B cell (primary cell): ENCODE measurements around the gene ELOVL3. TPM values are rescaled to one million over a fixed set of nuclear protein-coding genes. Genes with fewer than 3 reads are reported as not detected.

Experiments used
- ATAC-seq: fragments of 200-7000 bp; cut with Tn5 transposase; one replicate; pipeline ENCODE4 v1.10.0; 2021; ENCODE audit warnings: low read depth, mild to moderate bottlenecking, moderate number of reproducible peaks, moderate library complexity
- CTCF ChIA-PET: fragments of 350-600 bp; sonication (Branson Sonifier 250); formaldehyde crosslinking; loops from one replicate; lab custom pipeline; 2021; ENCODE audit warnings: antibody characterized with exemption, inconsistent platforms; lab: Charles Lee
- POLR2A ChIA-PET: fragments of 350-600 bp; sonication (Branson Sonifier 250); formaldehyde crosslinking; loops from one replicate; lab custom pipeline; 2021; ENCODE audit warnings: antibody characterized with exemption; lab: Charles Lee
- DNase-seq: peaks from one replicate; pipeline ENCODE4 v3.0.0; 2013
- H2AFZ ChIP-seq: 2 replicates; pipeline ENCODE4 v1.6.1; 2012; ENCODE audit warnings: mild to moderate bottlenecking, low read depth, low read length; ENCODE audit not compliant: insufficient read depth, poor library complexity, severe bottlenecking
- H3K27ac ChIP-seq, 2 donors: 1 replicate in 1 of 2; 2 replicates in 1 of 2; pipeline ENCODE4 v1.5.1; 2012 to 2013; ENCODE audit warnings: low read length in 2 of 2, mild to moderate bottlenecking in 2 of 2, moderate library complexity in 1 of 2
- H3K27me3 ChIP-seq, 4 experiments: fragments of 200-600 bp in 1 of 4; sonication (generic) in 1 of 4; replicated peaks in 1 of 4; 1 replicate in 2 of 4; 2 replicates in 2 of 4; pipeline versions ENCODE4 v1.6.1 to v1.7.0; 2013 to 2016; ENCODE audit warnings: low read length in 3 of 4, mild to moderate bottlenecking in 2 of 4, mixed read lengths in 1 of 4, moderate library complexity in 1 of 4; ENCODE audit not compliant: insufficient read depth in 4 of 4, control insufficient read depth in 3 of 4; ENCODE audit errors: control extremely low read depth in 1 of 4
- H3K36me3 ChIP-seq, 2 experiments: replicated peaks in 1 of 2; 1 replicate in 1 of 2; 2 replicates in 1 of 2; pipeline versions ENCODE4 v1.6.1 to v1.7.1; 2013; ENCODE audit warnings: low read length in 1 of 2; ENCODE audit not compliant: insufficient read depth in 2 of 2, control insufficient read depth in 1 of 2; ENCODE audit errors: control extremely low read depth in 1 of 2, extremely low read depth in 1 of 2
- H3K4me1 ChIP-seq, 2 donors: fragments of 200-600 bp in 1 of 2; sonication (generic) in 1 of 2; 1 replicate in 1 of 2; 2 replicates in 1 of 2; pipeline versions ENCODE4 v1.5.1 to v1.6.1; 2013 to 2017; ENCODE audit warnings: low read length in 2 of 2; ENCODE audit not compliant: control insufficient read depth in 2 of 2, insufficient read depth in 2 of 2
- H3K4me2 ChIP-seq: replicated peaks from 2 replicates; pipeline ENCODE3; 2012; ENCODE audit warnings: mild to moderate bottlenecking, low read depth, low read length; ENCODE audit not compliant: poor library complexity, severe bottlenecking
- H3K4me3 ChIP-seq, 5 experiments: fragments of 200-600 bp in 1 of 5; sonication (generic) in 1 of 5; 1 replicate in 3 of 5; 2 replicates in 2 of 5; pipeline versions ENCODE4 v1.5.1 to v1.7.0; 2011 to 2016; ENCODE audit warnings: low read length in 4 of 5, mild to moderate bottlenecking in 4 of 5, low read depth in 2 of 5, control low read depth in 1 of 5, moderate library complexity in 1 of 5; ENCODE audit not compliant: insufficient read depth in 1 of 5; ENCODE audit errors: control extremely low read depth in 1 of 5, extremely low read depth in 1 of 5
- H3K79me2 ChIP-seq: fragments of 200-600 bp; sonication (generic); one replicate; pipeline ENCODE4 v1.6.0; 2016; ENCODE audit warnings: low read length; ENCODE audit not compliant: control insufficient read depth, insufficient read depth
- H3K9ac ChIP-seq: fragments of 200-600 bp; sonication (generic); 2 replicates; pipeline ENCODE4 v1.6.1; 2017; ENCODE audit warnings: mild to moderate bottlenecking, low read length, moderate library complexity
- H3K9me3 ChIP-seq, 3 donors: one replicate each; pipeline versions ENCODE4 v1.6.1 to v1.7.1; 2013; ENCODE audit warnings: low read length in 2 of 3; ENCODE audit not compliant: control insufficient read depth in 2 of 3, insufficient read depth in 1 of 3; ENCODE audit errors: control extremely low read depth in 1 of 3
- H4K20me1 ChIP-seq: 2 replicates; pipeline ENCODE4 v1.6.0; 2012; ENCODE audit warnings: mild to moderate bottlenecking, low read length; ENCODE audit not compliant: insufficient read depth, control insufficient read depth, poor library complexity, severe bottlenecking
- H3K27ac Mint-ChIP-seq: one replicate; pipeline ENCODE4 v1.8.0; 2021; ENCODE audit warnings: mixed read lengths
- H3K27me3 Mint-ChIP-seq: one replicate; pipeline ENCODE4 v1.8.0; 2021; ENCODE audit warnings: mixed read lengths
- H3K4me1 Mint-ChIP-seq: one replicate; pipeline ENCODE4 v1.8.0; 2021; ENCODE audit warnings: mixed read lengths
- H3K4me3 Mint-ChIP-seq: one replicate; pipeline ENCODE4 v1.8.0; 2021; ENCODE audit warnings: mixed read lengths
- H3K9me3 Mint-ChIP-seq: one replicate; pipeline ENCODE4 v1.8.0; 2022; ENCODE audit warnings: mixed read lengths; ENCODE audit not compliant: insufficient read depth
- CTCF ChIP-seq: fragments of 200-600 bp; IDR thresholded peaks from one replicate; pipeline ENCODE4 v1.8.0; 2022; ENCODE audit warnings: antibody characterized with exemption, mild to moderate bottlenecking
- EZH2 ChIP-seq: IDR thresholded peaks from 2 replicates; pipeline ENCODE4 v1.6.1; 2012; ENCODE audit warnings: borderline replicate concordance, low read depth, mild to moderate bottlenecking, moderate library complexity, low read length; ENCODE audit not compliant: insufficient read depth, poor library complexity, severe bottlenecking
- WGBS: methylation state at CpG from one replicate; pipeline ENCODE4 v1.1.5; 2013; ENCODE audit warnings: missing lambda C conversion rate; ENCODE audit not compliant: insufficient coverage; 5-methylcytosine and 5-hydroxymethylcytosine counted together
- intact Hi-C: fragments of 100-400 bp; cut with micrococcal nuclease; formaldehyde crosslinking; loops from one replicate; pipeline ENCODE4 v1.10.0; 2022
- polyA plus RNA-seq: library from polyadenylated mRNA; depleted of rRNA; stranded (reverse); fragments of >200 nt; gene quantifications from 2 replicates; pipeline ENCODE4 v1.2.3, GENCODE V29; 2012
- total RNA-seq, 2 donors: library from RNA; stranded (reverse); fragments of 120-200 nt in 1 of 2; gene quantifications; 1 replicate in 1 of 2; 2 replicates in 1 of 2; pipeline versions ENCODE4 v1.2.3 to v1.2.4, GENCODE V29; 2013 to 2022

The ELOVL3 gene
- total and polyA plus RNA-seq, 2 donors (not counting 1 experiment from before 2014, with no cell fraction given) = not detected

GRCh38 chr10:102185811-102186527, 40.1 kb upstream of the ELOVL3 start:
- Mint-ChIP-seq H3K27ac (no peak overlapping the region), H3K27me3 (peaks cover 2% of the 10 kb centered on the region), H3K9me3 (no peaks in the 10 kb centered on the region), H3K4me1 (peaks cover 9% of the 10 kb centered on the region), H3K4me3 (no peak overlapping the region)
- intact Hi-C loops = no loop called here
- TF ChIP-seq EZH2 = no peak
- no peak for TF ChIP-seq CTCF
- no peak overlapping the region for H3K4me3 ChIP-seq
- no peak overlapping the region for H3K27ac ChIP-seq
- peaks cover 0 to 7% of the 10 kb centered on the region in 2 donors for H3K4me1 ChIP-seq
- no peak overlapping the region for H3K4me2 ChIP-seq
- ChIA-PET CTCF (interaction anchor here (1.0 to 2.5 kb wide), 3 partner anchors 14 to 166 kb away, joined by 3 to 10 read pairs (median 3); no protein-coding TSS in a partner anchor), POLR2A (interaction anchor here (0.7 kb wide), 1 partner anchor 42 kb away, joined by 8 read pairs; no protein-coding TSS in a partner anchor)
- no peak overlapping the region for H3K9ac ChIP-seq
- H3K27me3 ChIP-seq = no peaks in the 10 kb centered on the region
- WGBS = 67% methylated on average over 8 of the region's 15 CpGs
- no peaks in the 10 kb centered on the region for H3K79me2 ChIP-seq
- peak; percentile 39 for ATAC-seq
- peaks cover 0 to 9% (median 2%) of the 10 kb centered on the region in 3 donors for H3K9me3 ChIP-seq
- H2AFZ ChIP-seq = no peak overlapping the region
- H3K36me3 ChIP-seq = no peaks in the 10 kb centered on the region
- H4K20me1 ChIP-seq = no peaks in the 10 kb centered on the region
- peak; percentile 40 for DNase-seq

- Histone ChIP-seq H3K27me3 (no peaks in the 10 kb centered on the region), H2AFZ (no peak overlapping the region), H3K79me2 (no peaks in the 10 kb centered on the region), H3K9ac (no peak overlapping the region), H3K27ac (no peak overlapping the region), H3K4me2 (no peak overlapping the region), H3K36me3 (no peaks in the 10 kb centered on the region), H3K4me3 (no peak overlapping the region), H4K20me1 (no peaks in the 10 kb centered on the region), H3K4me1 (peaks cover 0 to 7% of the 10 kb centered on the region in 2 donors), H3K9me3 (peaks cover 2 to 20% (median 2%) of the 10 kb centered on the region in 3 donors)
- ChIA-PET CTCF (interaction anchor here (0.5 to 1.2 kb wide), 2 partner anchors 526 to 1238 kb away, joined by 3 read pairs; partner anchors contain the start of genes ARL3 and SFXN2), POLR2A (no interaction called here)
- ATAC-seq (no peak), DNase-seq (no peak)
- Mint-ChIP-seq H3K27me3 (no peaks in the 10 kb centered on the region), H3K27ac (no peak overlapping the region), H3K4me1 (peaks cover 9% of the 10 kb centered on the region), H3K4me3 (no peak overlapping the region), H3K9me3 (peaks cover 5% of the 10 kb centered on the region)
- TF ChIP-seq CTCF = no peak
- no peak for TF ChIP-seq EZH2
- 83% methylated on average over 3 of the region's 3 CpGs for WGBS
- intact Hi-C loops = no loop called here
Observed at GRCh38 chr10:102188298-102188940, 37.7 kb upstream of the ELOVL3 start.
